GM12892 (cell line): ENCODE results near the gene COL5A1.

Experiments
- DNase-seq: peaks from one replicate; pipeline ENCODE4 v3.0.0; 2011; ENCODE audit not compliant: insufficient read length
- FAIRE-seq: peaks from 2 replicates; lab custom pipeline; 2011; peaks lifted over from hg19 to GRCh38; lab: Jason Lieb, UNC
- POLR2A ChIP-seq: IDR thresholded peaks from 2 replicates; pipeline ENCODE4 v1.6.1; 2011; ENCODE audit warnings: low read depth, low read length, control low read depth
- POLR2AphosphoS5 ChIP-seq: IDR thresholded peaks from 2 replicates; pipeline ENCODE4 v1.6.1; 2011; ENCODE audit warnings: low read depth, low read length, control low read depth
- TAF1 ChIP-seq: IDR thresholded peaks from 2 replicates; pipeline ENCODE4 v1.6.1; 2011; ENCODE audit warnings: low read depth, mild to moderate bottlenecking, control low read depth, low read length, borderline replicate concordance

The COL5A1 gene

GRCh38 chr9:134800791-134801339 is 159.3 kb downstream of the COL5A1 start:
- FAIRE-seq (no peak), DNase-seq (no peak)
- TF ChIP-seq POLR2AphosphoS5 (no peak), POLR2A (no peak), TAF1 (no peak)

- no peak for DNase-seq
- no peak for FAIRE-seq
Observed at GRCh38 chr9:134802216-134802795, 160.7 kb downstream of the COL5A1 start.

DNA sequence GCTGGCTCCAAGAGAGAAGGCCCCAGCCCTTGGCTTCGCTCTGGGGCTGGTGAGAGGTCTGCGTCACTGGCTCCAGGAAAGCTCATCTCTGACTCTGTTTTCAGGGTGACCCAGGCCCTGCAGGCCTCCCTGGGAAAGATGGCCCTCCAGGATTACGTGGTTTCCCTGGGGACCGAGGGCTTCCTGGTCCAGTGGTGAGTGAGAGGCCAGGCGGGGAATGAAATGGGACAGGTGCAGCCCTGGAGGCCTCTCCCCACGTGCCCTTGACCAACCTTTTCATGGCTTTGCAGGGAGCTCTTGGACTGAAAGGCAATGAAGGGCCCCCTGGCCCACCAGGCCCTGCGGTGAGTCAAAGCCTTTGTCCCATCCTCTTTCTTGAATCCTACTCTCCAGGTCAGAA is 163.3 kb downstream of the COL5A1 start:
- TF ChIP-seq POLR2AphosphoS5 (no peak), POLR2A (no peak), TAF1 (no peak)
- DNase-seq (no peak), FAIRE-seq (no peak)

More at GRCh38 chr9:134802216-134802795, 160.7 kb downstream of the COL5A1 start:
- TF ChIP-seq POLR2AphosphoS5 (no peak), POLR2A (no peak), TAF1 (no peak)

- TF ChIP-seq POLR2A (no peak), TAF1 (no peak), POLR2AphosphoS5 (no peak)
- no peak for DNase-seq
- FAIRE-seq: no peak
Observed at GRCh38 chr9:134807716-134808446, 166.3 kb downstream of the COL5A1 start.

- no peak for FAIRE-seq
- no peak for TF ChIP-seq TAF1
- TF ChIP-seq POLR2AphosphoS5: no peak
- TF ChIP-seq POLR2A: no peak
- no peak for DNase-seq
Observed at GRCh38 chr9:134808447-134808792, 166.8 kb downstream of the COL5A1 start.

GRCh38 chr9:134809292-134809691 is 167.7 kb downstream of the COL5A1 start:
- no peak for DNase-seq
- TF ChIP-seq POLR2AphosphoS5 (no peak), POLR2A (no peak), TAF1 (no peak)
- FAIRE-seq: no peak

- TF ChIP-seq TAF1 (no peak), POLR2AphosphoS5 (no peak), POLR2A (no peak)
- no peak for DNase-seq
- FAIRE-seq: no peak
Observed at GRCh38 chr9:134809826-134810225, 168.2 kb downstream of the COL5A1 start.

GRCh38 chr9:134811079-134811672 is 169.6 kb downstream of the COL5A1 start:
- FAIRE-seq (no peak), DNase-seq (no peak)
- TF ChIP-seq POLR2AphosphoS5: no peak
- TF ChIP-seq TAF1: no peak
- TF ChIP-seq POLR2A: no peak

- TF ChIP-seq POLR2A (no peak), POLR2AphosphoS5 (no peak), TAF1 (no peak)
- DNase-seq (no peak), FAIRE-seq (no peak)
Observed at GRCh38 chr9:134811673-134812342, 170.2 kb downstream of the COL5A1 start.

GRCh38 chr9:134812343-134812673 is 170.7 kb downstream of the COL5A1 start:
- FAIRE-seq (no peak), DNase-seq (no peak)
- TF ChIP-seq POLR2AphosphoS5 (no peak), TAF1 (no peak), POLR2A (no peak)

DNA sequence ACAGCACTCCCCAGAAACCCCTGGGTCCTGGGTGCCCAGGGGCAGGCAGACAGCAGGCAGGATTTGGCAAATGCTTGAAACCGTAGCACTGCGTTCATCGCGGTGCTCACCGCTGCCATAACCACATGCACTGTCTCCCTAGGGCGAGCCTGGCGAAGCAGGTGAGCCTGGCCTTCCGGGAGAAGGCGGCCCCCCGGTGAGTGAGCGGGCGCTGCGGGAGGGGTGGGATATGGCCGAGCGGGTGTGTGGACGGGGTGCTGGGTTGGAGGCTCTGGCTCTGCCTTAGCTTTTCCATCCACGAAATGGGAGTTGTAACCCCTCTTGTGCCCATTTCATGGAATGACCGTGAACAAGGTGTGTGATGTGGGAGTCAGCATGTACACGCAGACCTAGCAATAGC is 172.2 kb downstream of the COL5A1 start:
- TF ChIP-seq POLR2AphosphoS5 (no peak), TAF1 (no peak), POLR2A (no peak)
- DNase-seq (no peak), FAIRE-seq (no peak)
